GM12864 (cell line): ENCODE results near the gene PTPRC.

ENCODE experiments used
- DNase-seq: peaks from one replicate; pipeline ENCODE4 v3.0.0-alpha.2; 2011; ENCODE audit warnings: low read depth
- H3K4me3 ChIP-seq: 2 replicates; pipeline ENCODE4 v1.5.1; 2011; ENCODE audit warnings: mild to moderate bottlenecking, low read depth, low read length, control low read depth
- CTCF ChIP-seq: IDR thresholded peaks from 2 replicates; pipeline ENCODE4 v1.5.1; 2011; ENCODE audit warnings: low read depth, mild to moderate bottlenecking, moderate library complexity, low read length, control low read depth, inconsistent platforms; ENCODE audit errors: missing control alignments

The PTPRC gene

GRCh38 chr1:198701766-198702539 lies 63.1 kb downstream of the PTPRC start:
- no peak for TF ChIP-seq CTCF
- no peak overlapping the region for H3K4me3 ChIP-seq
- no peak for DNase-seq

GRCh38 chr1:198708761-198709525 lies 70.1 kb downstream of the PTPRC start:
- H3K4me3 ChIP-seq = no peak overlapping the region
- DNase-seq = no peak
- no peak for TF ChIP-seq CTCF

- no peak for TF ChIP-seq CTCF
- H3K4me3 ChIP-seq = no peak overlapping the region
- no peak for DNase-seq
Observed at GRCh38 chr1:198711837-198712236, 73.0 kb downstream of the PTPRC start.

GRCh38 chr1:198713081-198713480 lies 74.2 kb downstream of the PTPRC start:
- DNase-seq = no peak
- TF ChIP-seq CTCF = no peak
- H3K4me3 ChIP-seq = no peak overlapping the region

- no peak for DNase-seq
- no peak for TF ChIP-seq CTCF
- H3K4me3 ChIP-seq = no peak overlapping the region
Observed at GRCh38 chr1:198714271-198714670, 75.4 kb downstream of the PTPRC start.

- H3K4me3 ChIP-seq = no peak overlapping the region
- no peak for TF ChIP-seq CTCF
- DNase-seq = no peak
Observed at GRCh38 chr1:198716051-198716450, 77.2 kb downstream of the PTPRC start.
